HFF-Myc (cell line): ENCODE measurements around the gene HAPLN1.

Experiments used
- DNase-seq: peaks from one replicate; pipeline ENCODE4 v3.0.0-alpha.2; 2011; ENCODE audit warnings: low read depth; ENCODE audit errors: extremely low read depth
- H3K4me3 ChIP-seq: replicated peaks from 2 replicates; pipeline ENCODE4 v1.5.1; 2011; ENCODE audit warnings: low read depth, mild to moderate bottlenecking, control low read depth, low read length
- CTCF ChIP-seq: IDR thresholded peaks from 2 replicates; pipeline ENCODE4 v1.5.1; 2012; ENCODE audit warnings: mild to moderate bottlenecking, low read depth, low read length, control low read depth; ENCODE audit errors: missing control alignments

HAPLN1 gene

DNA sequence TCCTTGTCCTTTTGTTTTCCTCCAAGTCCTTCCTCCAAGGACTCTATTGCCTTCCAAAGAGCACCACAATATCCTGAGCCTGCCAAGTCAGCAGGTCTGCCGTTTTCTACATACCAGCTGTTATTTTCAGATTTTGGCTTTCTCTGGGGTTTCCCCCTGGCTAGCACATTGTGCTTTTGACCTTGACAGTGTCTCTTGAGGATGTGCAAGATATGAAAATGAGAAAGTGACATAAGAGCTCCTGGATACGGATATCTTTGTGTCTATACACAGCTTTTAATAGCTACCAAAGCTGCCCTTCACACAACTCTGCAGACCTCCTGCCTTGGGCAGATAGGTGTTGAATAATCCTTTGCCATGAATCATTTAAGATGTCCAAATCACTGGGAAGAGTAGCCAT lies 67.0 kb downstream of the HAPLN1 start:
- DNase-seq, result no peak
- H3K4me3 ChIP-seq, result no peak overlapping the region
- TF ChIP-seq CTCF, result no peak

DNA sequence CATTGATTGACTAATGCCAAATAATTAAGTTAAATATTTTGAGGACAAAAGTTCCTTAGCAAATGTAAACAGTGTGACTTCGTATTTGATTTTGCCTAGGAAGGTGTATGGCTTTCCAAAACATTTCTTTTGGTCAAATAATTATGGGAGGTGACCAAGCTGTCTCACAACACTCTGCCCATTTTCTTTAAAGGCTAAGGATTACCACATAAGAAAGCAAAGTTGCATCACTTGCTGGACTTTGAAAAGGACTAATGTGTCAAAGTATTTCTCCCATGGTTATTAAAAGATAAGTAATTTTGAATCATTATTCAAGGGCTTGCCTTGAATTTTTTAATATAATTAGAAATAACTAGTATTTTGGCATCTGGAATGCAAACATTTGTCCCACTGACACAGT lies 74.7 kb downstream of the HAPLN1 start:
- H3K4me3 ChIP-seq, result no peak overlapping the region
- TF ChIP-seq CTCF, result no peak
- DNase-seq, result no peak

GRCh38 chr5:83644301-83644700 lies 76.4 kb downstream of the HAPLN1 start:
- no peak for DNase-seq
- no peak overlapping the region for H3K4me3 ChIP-seq
- TF ChIP-seq CTCF, result no peak

DNA sequence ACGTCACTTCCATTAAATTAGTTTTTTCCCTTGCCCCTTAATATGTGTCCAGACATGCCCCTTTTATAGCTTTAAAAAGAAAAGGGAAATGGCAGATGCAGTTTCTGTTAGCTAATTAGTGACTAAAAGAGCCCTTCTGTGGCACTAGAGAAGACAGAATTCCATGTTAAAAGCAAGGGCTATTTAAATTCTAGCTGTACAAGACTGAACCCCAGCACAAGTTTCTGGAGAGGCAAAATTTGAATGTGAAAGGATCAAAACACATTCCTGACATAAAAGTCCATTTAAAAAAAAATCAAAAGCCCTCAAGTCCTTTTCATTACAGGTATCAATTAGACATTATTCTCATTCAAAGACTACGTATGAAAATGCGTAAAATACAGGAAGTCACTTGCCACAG lies 78.7 kb downstream of the HAPLN1 start:
- TF ChIP-seq CTCF, result no peak
- no peak overlapping the region for H3K4me3 ChIP-seq
- no peak for DNase-seq

DNA sequence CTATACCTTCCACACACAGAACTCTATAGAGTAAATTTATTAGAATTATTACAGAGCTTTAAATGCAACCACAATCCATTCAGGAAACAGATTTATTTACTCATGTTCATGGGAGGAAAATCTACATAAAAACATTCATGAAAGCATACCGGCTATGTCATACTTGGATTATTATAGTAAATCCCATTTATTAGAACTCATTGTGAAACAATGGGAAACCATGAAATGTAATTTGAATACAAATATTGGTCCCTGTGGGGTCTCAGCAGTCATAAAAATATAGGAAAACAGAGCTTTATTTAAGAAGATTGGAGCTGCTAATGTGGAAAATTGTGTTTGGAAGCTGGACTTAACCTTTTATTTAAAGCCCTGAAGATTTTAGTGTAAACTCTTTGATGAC lies 80.7 kb downstream of the HAPLN1 start:
- no peak for TF ChIP-seq CTCF
- no peak overlapping the region for H3K4me3 ChIP-seq
- no peak for DNase-seq

DNA sequence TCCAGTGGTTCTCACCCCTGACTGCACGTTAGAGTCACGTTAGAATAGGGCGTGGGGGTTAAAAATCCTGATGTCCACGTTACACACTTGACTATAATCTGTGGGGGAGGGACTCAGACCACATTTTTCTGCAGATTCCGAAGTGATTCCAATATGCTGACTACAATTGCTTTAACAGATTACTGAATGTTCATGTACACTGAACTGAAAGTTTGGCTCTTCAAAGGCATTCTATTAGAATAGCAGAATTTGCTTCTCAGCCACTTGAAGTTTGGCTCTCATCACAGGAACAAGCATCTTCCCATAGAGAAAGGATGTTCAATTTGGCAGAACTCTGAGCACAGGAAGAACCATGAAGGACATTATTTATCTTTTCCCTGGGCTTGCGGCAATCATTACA lies 84.5 kb downstream of the HAPLN1 start:
- H3K4me3 ChIP-seq, result no peak overlapping the region
- no peak for TF ChIP-seq CTCF
- DNase-seq, result no peak

- TF ChIP-seq CTCF, result no peak
- no peak for DNase-seq
Observed at GRCh38 chr5:83633285-83633684, 87.4 kb downstream of the HAPLN1 start.

More at GRCh38 chr5:83633285-83633684, 87.4 kb downstream of the HAPLN1 start:
- no peak overlapping the region for H3K4me3 ChIP-seq
